ENCODE data around the gene LBX2. TPM values are rescaled to one million over a fixed set of nuclear protein-coding genes. Genes with fewer than 3 reads are reported as not detected.
A peak's percentile ranks its signal among the peaks of the same experiment; 100 is the strongest.
"Not testable (repeated sequence)": the region's sequence is repeated elsewhere in the genome, so short reads cannot be mapped to it uniquely, and the experiment has no call there.

LBX2 gene
- total RNA-seq, 1 experiment from 2014 or later: 4.8 TPM

DNA sequence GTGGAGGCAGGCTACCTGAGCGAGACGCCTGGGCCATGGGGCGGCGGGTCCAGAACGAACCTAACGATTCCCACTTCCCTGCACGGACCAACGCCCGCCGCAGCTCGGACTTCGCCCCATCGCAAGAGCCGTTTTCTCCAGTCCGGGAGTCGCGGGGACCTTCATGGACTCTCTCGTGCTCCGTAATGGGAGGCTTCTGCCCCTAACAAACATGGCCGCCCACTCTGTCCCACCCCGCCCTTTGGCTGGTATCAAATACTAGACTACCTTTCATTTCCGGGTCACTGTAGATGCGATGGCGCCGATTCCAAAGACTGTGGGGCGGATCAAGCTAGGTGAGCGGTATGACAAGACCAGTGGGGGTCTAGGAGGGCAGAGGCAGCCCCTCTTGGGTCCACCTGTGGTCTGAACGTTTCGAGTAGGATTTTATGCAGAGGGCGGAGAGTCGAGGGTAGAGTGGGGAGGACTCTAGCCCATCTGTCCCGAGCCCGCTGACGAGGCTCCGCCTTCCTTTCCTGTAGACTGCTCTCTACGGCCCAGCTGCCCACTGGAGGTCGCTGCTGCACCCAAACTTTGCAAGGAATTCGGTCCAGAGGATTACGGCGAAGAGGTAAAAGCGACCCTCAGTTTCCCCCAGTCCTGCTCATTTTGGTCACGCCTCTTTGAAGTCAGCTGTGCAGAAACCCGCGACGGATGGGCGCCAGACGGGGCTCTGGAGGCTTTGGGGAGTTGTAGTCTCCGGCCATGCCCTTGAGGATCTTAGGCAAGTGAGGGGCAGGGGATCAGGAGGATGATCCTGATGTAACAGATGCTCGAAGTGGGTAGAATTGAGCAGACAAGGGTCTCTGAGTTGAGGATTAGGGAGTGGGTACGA lies 16.4 kb downstream of the LBX2 start, which contains the start of the genes CCDC142 and TTC31:
CCDC142 (minus strand) TSS at position 198 of the 874 bp plus-strand sequence; CDS start at position 37, 161 bp downstream.
TTC31 (plus strand) TSS at position 281 of the 874 bp plus-strand sequence; CDS start at position 296, 15 bp downstream.
- DNase-seq (ENCODE audit: low spot score): peak; percentile 96

- no peak for DNase-seq (ENCODE audit: low spot score)
Measured at GRCh38 chr2:74481961-74482800, 17.2 kb downstream of the LBX2 start.

- DNase-seq (ENCODE audit: low spot score): no peak
Measured at GRCh38 chr2:74481431-74481830, 18.0 kb downstream of the LBX2 start.

DNA sequence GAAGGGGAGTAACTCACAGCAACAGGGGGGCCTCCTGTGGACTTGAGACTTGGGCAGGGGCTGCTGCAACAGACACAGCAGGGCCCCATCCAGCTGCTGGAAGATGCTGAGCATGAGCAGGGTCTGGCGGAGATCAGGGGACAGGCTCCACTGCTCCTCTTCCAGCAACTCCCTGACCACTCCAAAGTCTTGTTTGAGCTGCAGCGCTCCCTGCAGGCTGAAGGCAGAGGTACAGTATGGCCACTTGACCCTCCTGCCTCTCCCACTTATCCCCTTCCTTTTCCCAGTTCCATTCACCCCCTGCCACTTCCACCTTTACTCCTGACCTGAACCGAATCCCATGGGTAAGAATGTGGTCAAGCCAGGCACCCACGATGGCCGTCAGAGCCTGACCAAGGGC lies 24.5 kb downstream of the LBX2 start:
- no peak for DNase-seq (ENCODE audit: low spot score)

GRCh38 chr2:74474481-74474880 lies 24.9 kb downstream of the LBX2 start:
- no peak for DNase-seq (ENCODE audit: low spot score)

DNA sequence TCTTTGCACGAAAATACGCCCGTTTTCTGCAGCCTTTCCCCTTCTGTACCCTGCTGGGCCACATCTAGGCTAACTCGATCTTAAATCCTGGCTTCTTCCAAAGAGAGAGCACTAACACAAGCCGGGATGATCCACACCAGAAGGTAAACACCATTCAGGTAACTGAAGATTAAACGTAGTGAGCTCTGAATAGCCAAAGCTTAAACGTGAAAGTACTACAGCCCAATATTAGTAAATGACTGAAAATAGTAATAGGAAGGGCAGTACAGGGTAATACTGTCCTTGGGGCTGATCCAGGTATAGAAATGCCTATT lies 26.5 kb downstream of the LBX2 start:
- no peak for DNase-seq (ENCODE audit: low spot score)

GRCh38 chr2:74472086-74472944 lies 27.1 kb downstream of the LBX2 start, which contains the start of gene MRPL53:
Gene MRPL53, minus strand, starts transcription at chr2:74472680. Its CDS starts 20 bp downstream, at chr2:74472660.
- DNase-seq (ENCODE audit: low spot score): peak; percentile 97

DNA sequence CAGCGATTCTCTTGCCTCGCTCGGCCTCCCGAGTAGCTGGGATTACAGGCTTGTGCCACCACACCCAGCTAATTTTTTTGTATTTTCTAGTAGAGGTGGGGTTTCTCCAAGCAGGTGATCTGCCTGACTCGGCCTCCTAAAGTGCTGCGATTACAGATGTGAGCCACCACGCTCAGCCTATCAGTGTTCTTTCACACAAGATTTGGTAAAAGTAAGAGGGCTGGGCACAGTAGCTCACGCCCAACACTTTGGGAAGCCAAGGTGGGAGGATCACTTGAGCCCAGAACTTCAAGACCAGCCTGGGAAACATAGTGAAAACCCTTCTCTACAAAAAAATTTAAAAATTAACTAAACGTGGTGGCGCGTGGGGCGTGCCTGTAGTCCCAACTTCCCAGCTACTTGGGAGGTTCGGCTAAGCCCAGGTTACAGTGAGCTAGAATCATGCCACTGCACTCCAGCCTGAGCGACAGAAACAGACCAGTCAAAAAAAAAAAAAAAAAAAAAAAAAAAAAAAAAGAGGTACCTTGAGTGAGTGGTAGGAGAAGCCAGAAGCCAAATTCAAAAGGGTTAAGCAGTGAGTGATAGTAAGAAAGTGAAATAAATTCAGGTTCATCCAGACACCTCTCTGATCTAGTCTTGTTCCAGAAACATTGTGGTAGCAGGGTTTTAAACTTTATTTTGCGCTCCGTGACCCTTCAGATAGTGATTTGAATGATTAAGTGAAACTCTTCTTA lies 27.9 kb downstream of the LBX2 start:
- no peak for DNase-seq (ENCODE audit: low spot score)

- not testable (repeated sequence) for DNase-seq (ENCODE audit: low spot score)
Measured at GRCh38 chr2:74470742-74471141, 28.7 kb downstream of the LBX2 start.

DNA sequence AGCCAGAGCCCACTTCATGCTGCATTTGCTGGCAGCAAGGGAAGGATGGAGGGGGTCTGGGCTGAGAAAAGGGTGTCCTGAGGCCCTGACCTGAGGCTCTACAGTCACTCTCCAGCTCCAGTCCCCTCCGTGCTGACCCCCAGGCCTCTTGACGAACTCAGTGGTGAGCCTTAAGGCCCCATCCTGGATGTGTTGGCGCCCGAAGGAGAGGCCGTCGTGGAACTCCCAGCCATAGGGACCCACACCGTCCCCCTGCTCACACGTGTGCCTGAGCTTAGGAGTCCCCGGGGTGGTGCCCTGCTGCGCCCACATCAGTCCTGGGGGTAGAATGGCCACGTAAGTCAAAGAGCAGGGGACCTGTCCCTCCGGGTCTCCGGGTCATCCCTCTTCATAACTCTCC lies 35.0 kb downstream of the LBX2 start:
- DNase-seq (ENCODE audit: low spot score): no peak

DNA sequence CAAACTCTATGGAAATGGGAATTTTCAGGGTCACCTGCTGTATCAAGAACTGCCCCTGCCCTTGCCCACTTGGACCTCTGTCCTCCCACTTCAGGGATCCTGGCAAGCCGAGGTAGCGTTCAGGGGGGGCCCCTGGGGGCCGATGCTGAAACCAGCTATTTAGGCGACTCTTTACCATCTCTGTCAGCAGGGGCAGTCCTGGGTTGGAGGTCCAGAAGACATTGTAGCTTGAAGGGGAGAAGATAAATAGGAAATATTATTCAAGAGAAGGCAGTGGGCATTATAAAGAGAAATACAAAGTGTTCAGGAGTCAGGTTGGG lies 36.7 kb downstream of the LBX2 start:
- no peak for DNase-seq (ENCODE audit: low spot score)

- DNase-seq (ENCODE audit: low spot score): no peak
Measured at GRCh38 chr2:74462054-74462785, 37.2 kb downstream of the LBX2 start.

- DNase-seq (ENCODE audit: low spot score): no peak
Measured at GRCh38 chr2:74461187-74462053, 38.0 kb downstream of the LBX2 start.

- DNase-seq (ENCODE audit: low spot score): not testable (repeated sequence)
Measured at GRCh38 chr2:74460187-74460586, 39.2 kb downstream of the LBX2 start.

DNA sequence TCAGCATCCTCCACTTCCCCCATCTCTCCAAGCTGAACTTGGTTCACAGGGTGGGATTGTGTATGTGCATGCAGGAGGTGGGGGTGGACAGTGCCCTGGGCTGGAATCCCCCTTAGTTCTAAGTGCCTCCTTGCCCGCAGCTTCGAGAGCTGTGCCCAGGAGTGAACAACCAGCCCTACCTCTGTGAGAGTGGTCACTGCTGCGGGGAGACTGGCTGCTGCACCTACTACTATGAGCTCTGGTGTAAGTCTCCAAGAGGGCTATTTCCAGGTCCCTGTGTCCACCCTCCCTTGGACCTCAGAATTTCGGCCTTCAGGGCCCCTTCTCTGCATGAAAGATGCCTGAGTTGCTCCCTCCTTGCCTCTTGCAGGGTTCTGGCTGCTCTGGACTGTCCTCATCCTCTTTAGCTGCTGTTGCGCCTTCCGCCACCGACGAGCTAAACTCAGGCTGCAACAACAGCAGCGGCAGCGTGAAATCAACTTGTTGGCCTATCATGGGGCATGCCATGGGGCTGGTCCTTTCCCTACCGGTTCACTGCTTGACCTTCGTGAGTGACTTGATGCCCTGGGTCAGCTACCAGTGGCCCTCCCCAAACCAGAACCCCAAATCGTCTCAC lies 39.8 kb downstream of the LBX2 start:
- DNase-seq (ENCODE audit: low spot score): not testable (repeated sequence)

- no peak for DNase-seq (ENCODE audit: low spot score)
Measured at GRCh38 chr2:74458938-74459363, 40.5 kb downstream of the LBX2 start.

- peak; percentile 100 for DNase-seq (ENCODE audit: low spot score)
Measured at GRCh38 chr2:74458132-74458937, 41.1 kb downstream of the LBX2 start, which contains the start of gene WBP1. Gene WBP1, plus strand, starts transcription at chr2:74458438. Its CDS starts 165 bp downstream, at chr2:74458603.
